Hematopoietic multipotent progenitor cell treated with erythropoietin and hydrocortisone succinate and interleukin-3 and kit ligand, for 15 days (in vitro differentiated cells): ENCODE data around the gene ZNF385C.

ENCODE experiments used
- DNase-seq: peaks from one replicate; pipeline ENCODE4 v3.0.0-alpha.2; 2015; ENCODE audit warnings: low spot score

Gene ZNF385C

GRCh38 chr17:42107597-42108576 is 9.6 kb upstream of the ZNF385C start:
- peak; percentile 85 for DNase-seq

- no peak for DNase-seq
Measured at GRCh38 chr17:42107124-42107523, 8.9 kb upstream of the ZNF385C start.

DNA sequence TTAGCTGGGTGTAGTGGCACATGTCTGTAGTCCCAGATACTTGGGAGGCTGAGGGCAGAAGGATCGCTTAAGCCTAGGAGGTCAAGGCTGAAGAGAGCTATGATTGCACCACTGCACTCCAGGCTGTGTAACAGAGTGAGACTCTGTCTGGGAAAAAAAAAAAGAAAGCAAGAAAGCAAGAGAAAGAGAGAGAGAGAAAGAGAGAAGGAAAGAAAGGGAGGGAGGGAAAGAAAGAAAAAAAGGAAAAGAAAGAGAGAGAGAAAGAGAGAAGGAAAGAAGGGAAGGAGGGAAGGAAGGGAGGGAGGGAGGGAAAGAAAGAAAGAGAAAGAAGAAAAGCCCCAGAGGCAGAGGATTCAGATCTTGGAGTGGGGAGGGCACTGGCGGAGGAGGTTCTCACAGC is 7.7 kb upstream of the ZNF385C start:
- no peak for DNase-seq

DNA sequence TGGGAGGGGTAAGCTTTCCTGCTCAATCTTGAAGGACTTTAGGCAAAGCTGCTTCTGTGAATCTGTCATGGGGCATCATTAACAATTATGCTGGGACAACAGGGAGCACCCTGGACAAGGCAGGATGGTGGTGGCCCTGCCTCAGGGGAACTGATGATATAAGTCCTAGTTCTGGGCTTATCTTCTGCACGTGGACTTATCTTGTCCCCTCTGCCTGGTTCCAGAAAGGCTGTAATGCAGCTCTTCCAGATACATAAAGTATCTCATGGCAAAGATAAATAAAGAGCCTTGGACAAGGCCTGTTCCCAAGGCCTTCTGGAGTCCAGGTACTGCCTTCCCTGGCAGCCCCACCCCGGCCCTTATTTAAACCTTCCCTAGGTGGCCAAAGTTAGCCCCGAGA is 6.0 kb upstream of the ZNF385C start:
- no peak for DNase-seq

DNA sequence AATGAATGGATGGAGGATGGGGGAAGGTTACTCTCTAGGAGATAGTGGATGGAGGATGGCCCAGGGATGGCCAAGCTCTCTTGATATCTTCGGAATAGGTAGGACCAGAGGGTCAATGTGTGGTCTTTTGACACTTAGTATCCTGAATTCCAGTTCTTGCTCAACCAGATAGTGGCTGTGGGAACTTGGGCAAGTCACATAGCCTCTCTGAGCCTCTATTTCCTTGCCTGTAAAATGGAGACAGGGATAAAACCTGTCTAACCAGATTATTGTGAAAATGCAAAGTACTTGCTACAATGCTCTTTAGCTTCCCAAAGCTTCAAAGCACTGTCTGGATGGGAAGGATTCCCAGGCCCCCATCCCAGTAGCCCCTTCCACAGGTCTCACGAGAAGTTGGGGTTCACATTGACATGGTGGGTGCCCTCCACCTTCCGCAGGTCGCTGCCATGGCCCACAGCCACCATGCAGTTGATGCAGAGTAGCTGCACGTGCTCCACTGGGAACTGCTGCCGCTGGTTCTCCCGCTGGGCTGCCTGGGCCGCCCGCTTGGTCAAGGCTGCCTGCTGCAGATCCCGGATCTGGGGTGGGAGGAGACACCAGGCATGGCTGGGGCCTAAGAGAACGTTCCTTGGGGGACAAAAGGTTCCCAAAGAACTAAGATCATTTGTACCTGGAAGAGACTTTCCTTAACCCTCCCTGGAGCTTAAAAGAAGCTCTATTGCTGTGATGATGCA is 5.1 kb upstream of the ZNF385C start:
- DNase-seq, result no peak

- peak; percentile 66 for DNase-seq
Measured at GRCh38 chr17:42101513-42102292, 3.4 kb upstream of the ZNF385C start.

DNA sequence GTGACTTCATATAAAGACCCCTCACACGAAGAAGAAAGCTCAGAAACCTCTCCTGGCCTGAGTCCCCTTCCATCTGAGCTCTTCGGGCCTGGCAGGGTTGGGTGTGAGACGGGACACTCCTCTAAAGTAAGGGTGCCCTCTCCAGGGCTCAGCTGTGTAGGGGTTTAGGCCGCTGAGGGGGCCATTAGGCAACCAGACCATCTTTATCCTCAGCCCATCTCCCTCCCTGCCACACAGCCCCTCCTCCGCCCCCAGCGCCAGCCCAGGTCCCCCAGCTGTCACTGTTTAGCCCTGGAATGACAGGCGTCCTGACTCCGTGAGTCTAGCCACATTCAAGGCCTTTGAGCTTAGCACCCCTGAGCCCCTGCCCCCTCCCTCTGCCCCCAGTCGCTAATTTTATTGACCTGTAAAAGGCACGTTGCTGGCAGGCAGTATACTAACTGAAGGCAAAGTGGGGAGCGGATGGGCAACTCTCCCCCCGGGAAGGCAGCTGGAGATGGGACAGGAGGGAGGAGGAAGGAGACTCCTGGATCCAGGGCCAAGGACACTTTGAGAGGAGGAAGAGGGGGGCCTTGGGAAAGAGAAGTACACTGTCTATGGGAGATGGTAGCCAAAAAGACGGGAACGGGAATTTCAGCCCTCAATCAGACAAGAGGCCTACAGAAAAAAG is 592 bp upstream of the ZNF385C start:
- DNase-seq, result no peak

DNA sequence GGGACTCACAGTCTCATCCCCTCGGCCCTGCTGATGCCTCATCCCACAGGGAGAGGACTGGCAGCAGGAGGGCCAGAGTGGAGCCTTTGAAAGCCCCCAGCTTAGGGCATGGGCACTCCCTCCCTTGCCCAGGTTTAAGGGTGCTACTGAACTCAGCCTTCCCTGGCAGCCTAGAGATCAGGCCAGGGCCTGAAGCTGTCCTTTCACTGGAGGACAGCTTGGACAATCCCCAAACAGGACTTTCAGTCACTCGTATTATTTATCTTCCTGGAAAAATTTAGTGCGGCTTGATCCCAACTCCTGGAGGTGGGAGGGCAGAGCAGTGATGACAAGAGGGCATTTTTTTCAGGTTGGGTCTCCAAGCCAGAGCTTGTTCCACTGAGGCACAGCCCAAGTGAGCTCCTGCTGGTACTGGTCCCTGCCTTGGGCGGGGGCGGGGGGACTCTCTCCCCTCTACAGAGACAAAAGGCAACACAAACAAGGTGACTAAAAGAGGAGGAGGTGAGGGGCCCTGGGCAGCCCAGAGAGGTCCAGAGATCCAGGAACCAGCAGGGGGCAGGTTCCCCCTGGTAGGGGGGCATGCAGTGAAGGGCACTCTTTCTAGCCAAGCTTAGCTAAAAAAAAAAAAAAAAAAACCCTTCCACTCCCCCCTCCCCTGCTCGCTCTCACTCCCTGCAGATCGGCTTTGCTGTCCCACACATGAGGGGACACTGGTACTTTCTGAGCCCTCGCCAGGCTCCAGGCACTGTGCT is 1.7 kb downstream of the ZNF385C start:
- no peak for DNase-seq

GRCh38 chr17:42094375-42095069 is 3.8 kb downstream of the ZNF385C start:
- DNase-seq, result no peak

- no peak for DNase-seq
Measured at GRCh38 chr17:42092939-42093338, 5.3 kb downstream of the ZNF385C start.

GRCh38 chr17:42090964-42091790 is 7.1 kb downstream of the ZNF385C start:
- no peak for DNase-seq

DNA sequence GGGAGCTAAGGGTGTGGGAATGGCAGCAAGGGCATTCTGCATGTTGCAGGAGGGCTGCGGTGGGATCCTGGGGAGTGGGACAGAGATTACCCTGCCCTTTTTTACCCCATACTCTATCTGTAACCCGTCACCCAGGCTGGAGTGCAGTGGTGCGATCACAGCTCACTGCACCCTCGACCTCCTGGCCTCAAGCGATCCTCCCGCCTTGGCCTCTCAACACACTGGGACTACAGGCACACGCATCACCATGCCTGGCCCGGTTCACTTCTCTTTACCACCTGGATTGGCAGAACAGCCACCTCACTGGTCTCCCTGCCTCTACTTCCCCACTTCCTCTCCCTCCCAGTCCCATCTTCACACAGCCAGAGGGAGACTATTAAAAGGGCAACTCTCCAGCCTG is 9.5 kb downstream of the ZNF385C start:
- no peak for DNase-seq

GRCh38 chr17:42087736-42088705 is 10.3 kb downstream of the ZNF385C start:
- no peak for DNase-seq

GRCh38 chr17:42087042-42087701 is 11.1 kb downstream of the ZNF385C start:
- DNase-seq, result no peak

GRCh38 chr17:42081516-42082129 is 16.6 kb downstream of the ZNF385C start:
- no peak for DNase-seq

DNA sequence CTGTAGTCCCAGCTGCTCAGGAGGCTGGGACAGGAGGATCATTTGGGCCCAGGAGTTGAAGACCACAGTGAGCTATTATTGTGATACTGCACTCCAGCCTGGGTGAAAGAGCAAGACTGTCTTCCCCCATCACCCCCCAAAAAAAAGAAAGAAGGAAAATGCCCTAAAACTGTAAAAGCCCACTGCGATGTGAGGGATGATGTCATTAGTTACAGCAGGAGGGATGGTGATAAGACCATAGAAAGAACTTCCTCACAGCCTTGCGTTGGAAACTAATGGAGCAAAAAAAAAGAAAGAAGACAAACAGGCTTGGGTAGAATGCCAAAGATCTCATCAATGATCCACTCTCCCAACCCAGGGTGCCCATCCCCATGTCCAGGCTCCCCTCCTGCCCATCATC is 18.7 kb downstream of the ZNF385C start:
- no peak for DNase-seq

- no peak for DNase-seq
Measured at GRCh38 chr17:42078396-42079043, 19.8 kb downstream of the ZNF385C start.
